Activated CD8-positive, alpha-beta T cell treated with anti-CD3 and anti-CD28 coated beads for 36 hours (primary cell): ENCODE results near the gene PIEZO1. TPM values are rescaled to one million over a fixed set of nuclear protein-coding genes. Genes with fewer than 3 reads are reported as not detected.

ENCODE experiments used
- ATAC-seq: fragments of 200-7000 bp; cut with Tn5 transposase; one replicate; pipeline ENCODE4 v1.10.0; 2021; ENCODE audit warnings: mild to moderate bottlenecking, moderate library complexity
- CTCF ChIA-PET: fragments of 350-600 bp; sonication (Branson Sonifier 250); formaldehyde crosslinking; loops from one replicate; lab custom pipeline; 2021; ENCODE audit warnings: antibody characterized with exemption; lab: Charles Lee
- POLR2A ChIA-PET: fragments of 350-600 bp; sonication (Branson Sonifier 250); formaldehyde crosslinking; loops from one replicate; lab custom pipeline; 2021; ENCODE audit warnings: antibody characterized with exemption; lab: Charles Lee
- DNase-seq: peaks from one replicate; pipeline ENCODE4 v3.0.0-alpha.2; 2020
- H3K27ac Mint-ChIP-seq: one replicate; pipeline ENCODE4 v1.8.0; 2021; ENCODE audit warnings: mild to moderate bottlenecking, mixed read lengths
- H3K27me3 Mint-ChIP-seq: one replicate; pipeline ENCODE4 v1.8.0; 2021; ENCODE audit warnings: mixed read lengths
- H3K36me3 Mint-ChIP-seq: one replicate; pipeline ENCODE4 v1.8.0; 2021; ENCODE audit warnings: low read depth, mixed read lengths
- H3K4me1 Mint-ChIP-seq: one replicate; pipeline ENCODE4 v1.8.0; 2021; ENCODE audit warnings: low read depth, mixed read lengths
- H3K4me3 Mint-ChIP-seq: one replicate; pipeline ENCODE4 v1.8.0; 2021; ENCODE audit warnings: mild to moderate bottlenecking, moderate library complexity, mixed read lengths
- H3K9me3 Mint-ChIP-seq: one replicate; pipeline ENCODE4 v1.8.0; 2021; ENCODE audit warnings: mixed read lengths
- intact Hi-C: fragments of 100-400 bp; cut with micrococcal nuclease; formaldehyde crosslinking; loops from one replicate; pipeline ENCODE4 v1.10.0; 2022
- microRNA-seq: library from miRNA; unstranded; fragments of <30 nt; microRNA quantifications from one replicate; pipeline ENCODE4 v1.2.0, GENCODE V29; 2022; ENCODE audit warnings: borderline microRNAs expressed, borderline replicate concordance
- total RNA-seq, 2 experiments: library from RNA; stranded (reverse); gene quantifications; one replicate each; pipeline ENCODE4 v1.2.3, GENCODE V29; 2021
- TF ChIP-seq, protein P1 (sequence below): fragments of 200-600 bp; IDR thresholded peaks from one replicate; pipeline ENCODE4 v1.8.0; 2022; ENCODE audit warnings: antibody characterized with exemption, mild to moderate bottlenecking

PIEZO1 gene
- total RNA-seq, 2 experiments from 2014 or later: 87.7 to 91.8 TPM

DNA sequence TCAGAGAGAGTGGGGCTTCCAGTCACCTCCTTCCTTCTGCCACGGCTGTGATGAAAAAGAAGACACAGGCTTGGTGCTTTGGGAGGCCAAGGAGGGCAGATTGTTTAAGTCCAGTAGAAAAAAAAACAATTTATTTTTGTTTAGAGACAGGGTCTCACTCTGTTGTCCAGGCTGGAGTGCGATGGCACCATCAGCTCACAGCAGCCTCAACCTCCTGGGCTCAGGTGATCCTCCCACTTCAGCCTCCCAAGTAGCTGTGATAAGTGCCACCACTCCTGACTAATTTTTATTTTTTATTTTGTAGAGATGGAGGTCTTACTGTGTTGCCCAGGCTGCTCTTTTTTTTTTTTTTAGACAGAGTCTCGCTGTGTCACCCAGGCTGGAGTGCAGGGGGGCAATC lies 119.5 kb downstream of the PIEZO1 start:
- H3K27ac Mint-ChIP-seq: no peak overlapping the region
- peaks cover 21% of the 10 kb centered on the region for H3K4me1 Mint-ChIP-seq
- POLR2A ChIA-PET: interaction anchor here (0.7 to 3.6 kb wide), 3 partner anchors 9 to 402 kb away, joined by 3 to 20 read pairs (median 4); no protein-coding TSS in a partner anchor
- H3K9me3 Mint-ChIP-seq: no peaks in the 10 kb centered on the region
- ATAC-seq: no peak
- no peak for DNase-seq
- intact Hi-C loops: no loop called here
- TF ChIP-seq, protein P1, sequence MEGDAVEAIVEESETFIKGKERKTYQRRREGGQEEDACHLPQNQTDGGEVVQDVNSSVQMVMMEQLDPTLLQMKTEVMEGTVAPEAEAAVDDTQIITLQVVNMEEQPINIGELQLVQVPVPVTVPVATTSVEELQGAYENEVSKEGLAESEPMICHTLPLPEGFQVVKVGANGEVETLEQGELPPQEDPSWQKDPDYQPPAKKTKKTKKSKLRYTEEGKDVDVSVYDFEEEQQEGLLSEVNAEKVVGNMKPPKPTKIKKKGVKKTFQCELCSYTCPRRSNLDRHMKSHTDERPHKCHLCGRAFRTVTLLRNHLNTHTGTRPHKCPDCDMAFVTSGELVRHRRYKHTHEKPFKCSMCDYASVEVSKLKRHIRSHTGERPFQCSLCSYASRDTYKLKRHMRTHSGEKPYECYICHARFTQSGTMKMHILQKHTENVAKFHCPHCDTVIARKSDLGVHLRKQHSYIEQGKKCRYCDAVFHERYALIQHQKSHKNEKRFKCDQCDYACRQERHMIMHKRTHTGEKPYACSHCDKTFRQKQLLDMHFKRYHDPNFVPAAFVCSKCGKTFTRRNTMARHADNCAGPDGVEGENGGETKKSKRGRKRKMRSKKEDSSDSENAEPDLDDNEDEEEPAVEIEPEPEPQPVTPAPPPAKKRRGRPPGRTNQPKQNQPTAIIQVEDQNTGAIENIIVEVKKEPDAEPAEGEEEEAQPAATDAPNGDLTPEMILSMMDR: no peak
- H3K27me3 Mint-ChIP-seq: no peaks in the 10 kb centered on the region
- CTCF ChIA-PET: interaction anchor here (0.7 to 1.8 kb wide), 2 partner anchors 8 to 16 kb away, joined by 3 to 9 read pairs; no protein-coding TSS in a partner anchor
- H3K4me3 Mint-ChIP-seq: no peak overlapping the region
- H3K36me3 Mint-ChIP-seq: peaks cover 10% of the 10 kb centered on the region

Small RNA genes within 50 kb of the gene (microRNA-seq; reads per million reads assigned to microRNA genes)
- not detected for gene MIR4722

Other genes with a start within 250 kb of the PIEZO1 start
- 10 to 100 TPM; 67.7 to 73.5 TPM for gene ZC3H18, start 214.8 kb downstream of the PIEZO1 start, total RNA-seq
- gene IL17C, start 146.6 kb downstream of the PIEZO1 start, total RNA-seq: under 1 TPM in 1 of 2 experiments, not detected in 1; 0.31 TPM
- 100 to 1,000 TPM; 230 to 236 TPM for gene CYBA, start 134.2 kb downstream of the PIEZO1 start, total RNA-seq
- gene MVD, start 122.1 kb downstream of the PIEZO1 start, total RNA-seq: 10 to 100 TPM; 83.1 to 89.9 TPM
- 1 to 10 TPM; 5.2 to 5.3 TPM for gene SNAI3, start 98.7 kb downstream of the PIEZO1 start, total RNA-seq
- 10 to 100 TPM; 80.7 to 82.4 TPM for gene RNF166, start 78.8 kb downstream of the PIEZO1 start, total RNA-seq
- 10 to 100 TPM; 37.1 to 37.8 TPM for gene CTU2, start 78.7 kb downstream of the PIEZO1 start, total RNA-seq
- 100 to 1,000 TPM; 180 to 182 TPM for gene CDT1, start 18.6 kb upstream of the PIEZO1 start, total RNA-seq
- 100 to 1,000 TPM; 236 to 240 TPM for gene APRT, start 26.7 kb upstream of the PIEZO1 start, total RNA-seq
- gene GALNS, start 71.7 kb upstream of the PIEZO1 start, total RNA-seq: 10 to 100 TPM; 24.5 to 25.4 TPM
- gene TRAPPC2L, start 71.9 kb upstream of the PIEZO1 start, total RNA-seq: 10 to 100 TPM; 56.4 to 61.9 TPM
- not detected for gene PABPN1L, start 81.4 kb upstream of the PIEZO1 start, total RNA-seq
- under 1 TPM; 0.14 to 0.34 TPM for gene CBFA2T3, start 192.0 kb upstream of the PIEZO1 start, total RNA-seq